GM21717 (cell line): ENCODE data around the gene RNF113A.
"Not testable (repeated sequence)": the region's sequence is repeated elsewhere in the genome, so short reads cannot be mapped to it uniquely, and the experiment has no call there.

Experiments
- ATAC-seq: cut with Tn5 transposase; IDR thresholded peaks from one replicate; pipeline ENCODE4 v1.9.1; 2021; ENCODE audit warnings: mild to moderate bottlenecking, moderate library complexity; ENCODE audit not compliant: unreplicated experiment

RNF113A gene

DNA sequence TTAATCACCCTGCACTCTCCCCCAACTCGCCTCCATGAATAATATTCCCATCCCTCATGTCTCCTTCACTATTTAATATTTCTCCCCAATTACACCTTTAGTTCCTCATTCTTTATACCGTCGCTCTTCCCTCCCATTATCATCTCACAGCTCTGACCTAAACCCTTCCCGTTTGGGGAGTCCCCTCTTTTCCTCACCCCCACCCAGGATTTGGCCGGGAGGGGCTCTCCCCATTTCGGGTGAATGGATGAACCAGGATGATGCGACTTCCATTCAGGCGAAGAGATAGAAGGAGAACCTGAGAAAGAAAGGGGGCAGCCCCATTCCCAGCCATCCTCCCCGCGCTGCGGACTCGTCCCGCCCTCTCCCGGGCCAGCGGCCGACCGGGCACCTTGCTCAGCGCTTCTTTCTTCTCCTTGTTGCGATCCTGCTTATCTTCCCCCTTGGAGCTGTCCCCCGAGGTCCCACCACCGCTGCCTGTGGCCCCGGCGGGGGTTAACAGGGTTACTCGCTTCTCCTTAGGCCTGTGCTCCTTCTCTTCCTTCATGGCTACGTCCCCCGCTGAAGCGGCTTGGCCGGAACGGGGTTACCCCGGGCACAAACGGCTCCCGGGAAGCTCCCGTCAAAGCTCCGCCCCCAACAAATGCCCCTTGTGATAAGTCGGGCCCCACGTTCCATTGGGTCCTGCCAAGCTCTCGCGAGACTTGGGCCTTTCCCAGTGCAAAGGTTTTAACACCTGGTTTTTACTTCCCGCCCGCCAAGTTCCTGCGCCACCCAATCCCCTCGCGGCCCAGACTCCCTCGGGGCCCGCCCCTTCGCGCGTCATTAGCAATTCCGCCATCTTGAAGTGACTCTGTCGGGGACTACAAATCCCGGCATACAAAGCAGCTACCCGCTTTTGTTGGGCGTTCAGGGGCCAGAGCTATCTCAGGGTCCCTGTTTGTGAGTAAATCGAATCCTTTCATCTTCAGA lies 18.9 kb downstream of the RNF113A start, which contains the start of gene UPF3B:
UPF3B (minus strand) TSS at position 582 of the 972 bp plus-strand sequence; CDS start at position 547, 35 bp downstream.
- ATAC-seq: peak; percentile 94

DNA sequence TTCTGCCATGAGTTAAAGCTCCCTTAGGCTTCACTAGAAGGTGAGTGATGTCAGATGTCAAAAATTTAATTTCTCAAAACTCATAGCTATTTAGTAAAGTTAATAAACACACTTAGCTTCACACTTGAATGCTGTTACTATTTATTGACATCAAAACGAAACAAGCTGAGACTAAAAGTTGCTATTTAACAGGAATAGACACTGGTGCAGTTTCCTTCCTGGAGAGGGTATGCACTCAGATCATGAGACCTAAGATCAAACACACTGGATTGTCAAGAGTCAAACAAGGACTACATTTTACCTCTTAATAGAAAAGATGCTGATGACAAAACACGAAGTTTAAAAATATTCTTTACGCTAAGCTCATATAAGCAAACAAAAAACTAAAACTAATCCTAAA lies 37.6 kb downstream of the RNF113A start:
- no peak for ATAC-seq

DNA sequence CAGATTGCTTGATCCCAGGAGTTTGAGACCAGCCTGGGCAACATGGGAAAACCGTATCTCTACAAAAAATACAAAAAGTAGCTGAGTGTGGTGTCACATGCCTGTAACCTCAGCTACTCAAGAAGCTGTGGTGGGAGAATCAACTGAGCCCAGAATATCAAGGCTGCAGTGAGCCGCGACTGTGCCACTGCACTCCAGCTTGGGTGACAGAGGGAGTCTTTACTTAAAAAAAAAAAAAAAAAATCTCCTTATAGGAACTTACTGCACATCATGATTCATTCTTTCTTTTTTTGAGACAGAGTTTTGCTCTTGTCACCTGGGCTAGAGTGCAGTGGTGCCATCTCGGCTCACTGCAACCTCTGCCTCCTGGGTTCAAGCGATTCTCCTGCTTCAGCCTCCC lies 43.1 kb downstream of the RNF113A start:
- ATAC-seq: no peak

GRCh38 chrX:119826399-119826959 lies 45.1 kb downstream of the RNF113A start:
- no peak for ATAC-seq

GRCh38 chrX:119824221-119824620 lies 47.3 kb downstream of the RNF113A start:
- ATAC-seq: not testable (repeated sequence)

DNA sequence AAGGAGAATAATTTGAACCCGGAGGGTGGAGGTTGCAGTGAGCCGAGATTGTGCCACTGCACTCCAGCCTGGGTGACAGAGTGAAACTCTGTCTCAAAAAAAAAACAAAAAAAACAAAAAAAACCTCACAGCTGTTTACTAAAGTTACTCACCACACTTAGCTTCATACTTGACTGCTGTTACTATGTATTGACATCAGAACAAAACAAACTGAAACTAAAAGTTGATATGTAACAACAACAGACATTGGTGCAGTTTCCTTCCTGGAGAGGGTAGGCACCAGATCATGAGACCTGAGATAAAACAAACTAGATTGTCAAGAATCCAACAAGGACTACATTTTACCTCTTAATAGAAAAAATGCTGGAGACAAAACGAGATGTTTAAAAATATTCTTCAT lies 49.8 kb downstream of the RNF113A start:
- ATAC-seq: peak; percentile 90
